Measurements from ENCODE around the gene MAG. TPM values are rescaled to one million over a fixed set of nuclear protein-coding genes. Genes with fewer than 3 reads are reported as not detected.

Gene MAG
- total RNA-seq, 1 donor = not detected

- TF ChIP-seq CTCF (IDR thresholded peaks at IDR 0.05; ENCODE audit: insufficient read depth, low read length) = no peak
- DNase-seq (ENCODE audit: low read depth) = no peak
- H3K4me3 ChIP-seq (ENCODE audit: low read depth, low read length) = no peak overlapping the region
Observed at GRCh38 chr19:35360880-35361420, 69.0 kb downstream of the MAG start.

GRCh38 chr19:35362261-35363000 lies 70.5 kb downstream of the MAG start:
- DNase-seq (ENCODE audit: low read depth) = no peak
- TF ChIP-seq CTCF (IDR thresholded peaks at IDR 0.05; ENCODE audit: insufficient read depth, low read length) = no peak
- H3K4me3 ChIP-seq (ENCODE audit: low read depth, low read length) = no peak overlapping the region

GRCh38 chr19:35363001-35363590 lies 71.1 kb downstream of the MAG start:
- DNase-seq (ENCODE audit: low read depth) = no peak
- TF ChIP-seq CTCF (IDR thresholded peaks at IDR 0.05; ENCODE audit: insufficient read depth, low read length) = no peak
- H3K4me3 ChIP-seq (ENCODE audit: low read depth, low read length) = no peak overlapping the region

Other genes with a start within 250 kb of the MAG start
- 1.3 TPM in 1 of 2 replicates, not detected in the other for gene FXYD3, start 176.3 kb upstream of the MAG start, total RNA-seq (ENCODE audit: low replicate concordance)
- gene LGI4, start 157.1 kb upstream of the MAG start, total RNA-seq (ENCODE audit: low replicate concordance) = 0.09 and 3.7 TPM in 2 replicates
- 2.5 and 6.5 TPM in 2 replicates for gene FXYD1, start 153.3 kb upstream of the MAG start, total RNA-seq (ENCODE audit: low replicate concordance)
- gene FXYD7, start 148.9 kb upstream of the MAG start, total RNA-seq (ENCODE audit: low replicate concordance) = not detected in 2 replicates
- gene FXYD5, start 137.4 kb upstream of the MAG start, total RNA-seq (ENCODE audit: low replicate concordance) = 11.5 and 59.8 TPM in 2 replicates
- not detected in 2 replicates for gene FAM187B, start 63.4 kb upstream of the MAG start, total RNA-seq (ENCODE audit: low replicate concordance)
- gene LSR, start 43.2 kb upstream of the MAG start, total RNA-seq (ENCODE audit: low replicate concordance) = 0.54 TPM in 1 of 2 replicates, not detected in the other
- 51.6 and 72.9 TPM in 2 replicates for gene USF2, start 23.2 kb upstream of the MAG start, total RNA-seq (ENCODE audit: low replicate concordance)
- gene HAMP, start 9.6 kb upstream of the MAG start, total RNA-seq (ENCODE audit: low replicate concordance) = not detected in 2 replicates
- not detected in 2 replicates for gene CD22, start 37.0 kb downstream of the MAG start, total RNA-seq (ENCODE audit: low replicate concordance)
- not detected in 2 replicates for gene FFAR1, start 55.7 kb downstream of the MAG start, total RNA-seq (ENCODE audit: low replicate concordance)
- gene FFAR3, start 66.3 kb downstream of the MAG start, total RNA-seq (ENCODE audit: low replicate concordance) = not detected in 2 replicates
- not detected in 2 replicates for gene GPR42, start 78.9 kb downstream of the MAG start, total RNA-seq (ENCODE audit: low replicate concordance)
- not detected in 2 replicates for gene FFAR2, start 156.1 kb downstream of the MAG start, total RNA-seq (ENCODE audit: low replicate concordance)
- not detected in 2 replicates for gene KRTDAP, start 198.3 kb downstream of the MAG start, total RNA-seq (ENCODE audit: low replicate concordance)
- gene DMKN, start 221.5 kb downstream of the MAG start, total RNA-seq (ENCODE audit: low replicate concordance) = 11.4 and 63.0 TPM in 2 replicates
- gene SBSN, start 236.2 kb downstream of the MAG start, total RNA-seq (ENCODE audit: low replicate concordance) = 4.1 and 13.2 TPM in 2 replicates
- not detected in 2 replicates for gene GAPDHS, start 241.3 kb downstream of the MAG start, total RNA-seq (ENCODE audit: low replicate concordance)